NCI-H1417 (cell line): Measurements from ENCODE around the gene GNG7.
"Not testable (repeated sequence)": the region's sequence is repeated elsewhere in the genome, so short reads cannot be mapped to it uniquely, and the experiment has no call there.

Source experiments
- DNase-seq, 3 experiments: peaks; one replicate each; lab custom pipeline; 2025; lab: John Stamatoyannopoulos, UW

GNG7 gene

GRCh38 chr19:2641332-2641698 is 61.2 kb downstream of the GNG7 start:
- DNase-seq: no peak

- DNase-seq: no peak
Observed at GRCh38 chr19:2640563-2641331, 61.7 kb downstream of the GNG7 start.

- DNase-seq: no peak
Observed at GRCh38 chr19:2639999-2640398, 62.5 kb downstream of the GNG7 start.

GRCh38 chr19:2638417-2638940 is 64.0 kb downstream of the GNG7 start:
- no peak for DNase-seq

- DNase-seq: peak; percentile 31 to 52 (median 39)
Observed at GRCh38 chr19:2636897-2637683, 65.4 kb downstream of the GNG7 start.

- DNase-seq: no peak
Observed at GRCh38 chr19:2636141-2636896, 66.2 kb downstream of the GNG7 start.

GRCh38 chr19:2634960-2635359 is 67.5 kb downstream of the GNG7 start:
- DNase-seq: no peak

- DNase-seq: peak in 2 of 3 experiments; percentile 19 to 22
Observed at GRCh38 chr19:2634228-2634951, 68.1 kb downstream of the GNG7 start.

- no peak for DNase-seq
Observed at GRCh38 chr19:2633693-2634075, 68.8 kb downstream of the GNG7 start.

GRCh38 chr19:2631213-2631821 is 71.2 kb downstream of the GNG7 start:
- DNase-seq: no peak

- no peak for DNase-seq
Observed at GRCh38 chr19:2630352-2631001, 72.0 kb downstream of the GNG7 start.

- no peak for DNase-seq
Observed at GRCh38 chr19:2629491-2630351, 72.8 kb downstream of the GNG7 start.

GRCh38 chr19:2628597-2628996 is 73.9 kb downstream of the GNG7 start:
- DNase-seq: no peak

- no peak for DNase-seq
Observed at GRCh38 chr19:2627855-2628254, 74.6 kb downstream of the GNG7 start.

GRCh38 chr19:2627319-2627829 is 75.1 kb downstream of the GNG7 start:
- DNase-seq: peak in 1 of 3 experiments; percentile 23

- DNase-seq: no peak
Observed at GRCh38 chr19:2625434-2625833, 77.1 kb downstream of the GNG7 start.

GRCh38 chr19:2624537-2625091 is 77.9 kb downstream of the GNG7 start:
- peak in 2 of 3 experiments; percentile 24 to 54 for DNase-seq

GRCh38 chr19:2623798-2624197 is 78.7 kb downstream of the GNG7 start:
- DNase-seq: no peak

- DNase-seq: not testable (repeated sequence)
Observed at GRCh38 chr19:2622371-2622961, 80.0 kb downstream of the GNG7 start.
